GM19324 (cell line): Measurements from ENCODE around the gene KDM6A.
"Not testable (repeated sequence)": the region's sequence is repeated elsewhere in the genome, so short reads cannot be mapped to it uniquely, and the experiment has no call there.

Experiments used
- ATAC-seq: cut with Tn5 transposase; IDR thresholded peaks from one replicate; pipeline ENCODE4 v1.9.1; 2021; ENCODE audit warnings: mild to moderate bottlenecking, moderate library complexity; ENCODE audit not compliant: unreplicated experiment, low FRiP score

KDM6A gene

GRCh38 chrX:44997888-44998287 lies 124.9 kb downstream of the KDM6A start:
- no peak for ATAC-seq

- ATAC-seq, result not testable (repeated sequence)
Measured at GRCh38 chrX:44999237-44999636, 126.2 kb downstream of the KDM6A start.

- not testable (repeated sequence) for ATAC-seq
Measured at GRCh38 chrX:44999872-45000271, 126.9 kb downstream of the KDM6A start.

- no peak for ATAC-seq
Measured at GRCh38 chrX:45001048-45001447, 128.1 kb downstream of the KDM6A start.

GRCh38 chrX:45003085-45003484 lies 130.1 kb downstream of the KDM6A start:
- ATAC-seq, result no peak

- ATAC-seq, result no peak
Measured at GRCh38 chrX:45006002-45006800, 133.2 kb downstream of the KDM6A start.

- ATAC-seq, result peak; percentile 59
Measured at GRCh38 chrX:45007598-45007997, 134.6 kb downstream of the KDM6A start.

- ATAC-seq, result no peak
Measured at GRCh38 chrX:45009371-45010000, 136.5 kb downstream of the KDM6A start.

- no peak for ATAC-seq
Measured at GRCh38 chrX:45011131-45011530, 138.1 kb downstream of the KDM6A start.

- ATAC-seq, result no peak
Measured at GRCh38 chrX:45011597-45011996, 138.6 kb downstream of the KDM6A start.

GRCh38 chrX:45017946-45018345 lies 145.0 kb downstream of the KDM6A start:
- ATAC-seq, result no peak

GRCh38 chrX:45022150-45022549 lies 149.2 kb downstream of the KDM6A start:
- ATAC-seq, result no peak

- no peak for ATAC-seq
Measured at GRCh38 chrX:45024501-45024900, 151.5 kb downstream of the KDM6A start.

- ATAC-seq, result no peak
Measured at GRCh38 chrX:45026036-45026435, 153.0 kb downstream of the KDM6A start.

- no peak for ATAC-seq
Measured at GRCh38 chrX:45031830-45032378, 158.9 kb downstream of the KDM6A start.

- ATAC-seq, result no peak
Measured at GRCh38 chrX:45035071-45035470, 162.1 kb downstream of the KDM6A start.

- ATAC-seq, result no peak
Measured at GRCh38 chrX:45036161-45036560, 163.2 kb downstream of the KDM6A start.

GRCh38 chrX:45040137-45040536 lies 167.1 kb downstream of the KDM6A start:
- ATAC-seq, result not testable (repeated sequence)

- no peak for ATAC-seq
Measured at GRCh38 chrX:45046417-45046816, 173.4 kb downstream of the KDM6A start.

GRCh38 chrX:45050558-45050957 lies 177.6 kb downstream of the KDM6A start:
- ATAC-seq, result no peak

GRCh38 chrX:45056428-45057145 lies 183.6 kb downstream of the KDM6A start:
- no peak for ATAC-seq
